GM12873 (cell line): ENCODE measurements around the gene PLCD1.

Experiments
- CTCF ChIP-seq: IDR thresholded peaks from 2 replicates; pipeline ENCODE4 v1.5.1; 2012; ENCODE audit warnings: low read depth, mild to moderate bottlenecking, moderate library complexity, low read length, control low read depth; ENCODE audit not compliant: insufficient read depth; ENCODE audit errors: missing control alignments

PLCD1 gene

GRCh38 chr3:38039899-38040261 is 10.4 kb upstream of the PLCD1 start:
- peak; percentile 30 for TF ChIP-seq CTCF

GRCh38 chr3:38039101-38039898 is 9.9 kb upstream of the PLCD1 start, which contains the start of gene DLEC1:
Gene DLEC1, plus strand, starts transcription at chr3:38039208. Its CDS starts 18 bp downstream, at chr3:38039226.
- TF ChIP-seq CTCF: no peak

GRCh38 chr3:38038447-38038911 is 9.0 kb upstream of the PLCD1 start:
- TF ChIP-seq CTCF: no peak

GRCh38 chr3:38036906-38037305 is 7.5 kb upstream of the PLCD1 start:
- no peak for TF ChIP-seq CTCF

- TF ChIP-seq CTCF: no peak
Measured at GRCh38 chr3:38036286-38036685, 6.8 kb upstream of the PLCD1 start.

GRCh38 chr3:38032328-38032865 is 3.0 kb upstream of the PLCD1 start:
- no peak for TF ChIP-seq CTCF

GRCh38 chr3:38031022-38031994 is 1.9 kb upstream of the PLCD1 start:
- TF ChIP-seq CTCF: no peak
